C4-2B (cell line): ENCODE measurements around the gene BRD7.

Source experiments
- H3K27ac ChIP-seq: fragments of 450-650 bp; 2 replicates; pipeline ENCODE4 v1.5.1; 2017
- CTCF ChIP-seq: fragments of 450-650 bp; conservative IDR thresholded peaks from 2 replicates; pipeline ENCODE4 v1.5.1; 2017; ENCODE audit warnings: mild to moderate bottlenecking
- ZFX ChIP-seq: fragments of 450-650 bp; IDR thresholded peaks from 2 replicates; pipeline ENCODE4 v1.6.1; 2017

The BRD7 gene

GRCh38 chr16:50275428-50276325 is 93.1 kb downstream of the BRD7 start:
- no peak overlapping the region for H3K27ac ChIP-seq
- TF ChIP-seq ZFX (no peak), CTCF (no peak)

GRCh38 chr16:50275098-50275415 is 93.7 kb downstream of the BRD7 start:
- no peak overlapping the region for H3K27ac ChIP-seq
- TF ChIP-seq CTCF (no peak), ZFX (no peak)

- no peak overlapping the region for H3K27ac ChIP-seq
- TF ChIP-seq ZFX: no peak
- no peak for TF ChIP-seq CTCF
Observed at GRCh38 chr16:50274326-50275097, 94.3 kb downstream of the BRD7 start.

- TF ChIP-seq CTCF (no peak), ZFX (no peak)
- no peak overlapping the region for H3K27ac ChIP-seq
Observed at GRCh38 chr16:50273888-50274325, 94.9 kb downstream of the BRD7 start.

DNA sequence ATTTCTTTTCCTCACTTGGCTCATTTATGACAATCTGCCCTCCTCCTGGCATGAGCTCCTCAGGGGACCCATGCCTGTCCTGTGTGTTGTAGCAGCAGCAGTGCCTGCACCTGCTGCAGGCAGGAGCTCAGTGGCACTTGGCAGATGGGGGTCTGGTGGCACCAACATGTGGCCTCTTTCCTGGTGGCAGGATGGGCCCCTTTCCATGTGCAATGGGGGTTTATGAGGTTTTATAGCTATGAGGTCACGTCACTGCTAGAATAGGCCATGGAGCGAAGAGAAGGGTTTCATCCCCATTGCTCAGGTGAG is 95.5 kb downstream of the BRD7 start:
- H3K27ac ChIP-seq: no peak overlapping the region
- no peak for TF ChIP-seq ZFX

DNA sequence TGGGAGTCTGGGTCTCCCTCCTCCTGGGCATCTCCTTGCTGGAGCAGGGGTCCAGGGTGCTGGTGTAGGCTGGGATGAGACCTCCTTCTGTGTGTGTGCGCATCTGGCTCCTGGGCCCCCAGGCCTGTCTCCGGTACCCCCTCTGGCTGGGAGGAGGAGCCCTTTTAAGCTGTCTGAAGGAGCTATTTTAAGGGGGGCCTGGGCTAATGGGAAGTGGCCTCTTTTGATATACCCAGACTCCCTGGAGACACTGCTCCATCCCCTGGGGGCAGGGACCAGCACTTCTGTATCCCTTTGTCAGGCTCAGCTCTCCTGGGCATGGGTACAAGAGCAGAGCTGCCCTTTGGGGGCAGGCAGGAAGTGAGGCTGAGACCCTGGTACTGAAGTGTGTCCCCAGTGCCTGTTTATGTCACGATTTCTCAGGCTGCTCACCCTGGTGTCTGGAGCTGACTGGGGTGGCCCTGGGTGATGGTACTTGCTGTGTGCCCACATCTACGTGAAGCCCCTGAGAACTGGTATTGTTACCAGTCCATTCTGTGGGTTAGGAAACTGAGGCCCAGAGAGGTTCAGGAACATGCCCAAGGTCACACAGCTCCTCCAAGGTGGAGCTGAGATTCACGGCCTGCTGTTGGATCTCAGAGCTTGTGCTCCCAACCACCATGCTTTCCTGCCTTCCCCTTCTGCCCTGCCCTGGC is 96.0 kb downstream of the BRD7 start:
- TF ChIP-seq ZFX: no peak
- TF ChIP-seq CTCF: no peak
- H3K27ac ChIP-seq: no peak overlapping the region

DNA sequence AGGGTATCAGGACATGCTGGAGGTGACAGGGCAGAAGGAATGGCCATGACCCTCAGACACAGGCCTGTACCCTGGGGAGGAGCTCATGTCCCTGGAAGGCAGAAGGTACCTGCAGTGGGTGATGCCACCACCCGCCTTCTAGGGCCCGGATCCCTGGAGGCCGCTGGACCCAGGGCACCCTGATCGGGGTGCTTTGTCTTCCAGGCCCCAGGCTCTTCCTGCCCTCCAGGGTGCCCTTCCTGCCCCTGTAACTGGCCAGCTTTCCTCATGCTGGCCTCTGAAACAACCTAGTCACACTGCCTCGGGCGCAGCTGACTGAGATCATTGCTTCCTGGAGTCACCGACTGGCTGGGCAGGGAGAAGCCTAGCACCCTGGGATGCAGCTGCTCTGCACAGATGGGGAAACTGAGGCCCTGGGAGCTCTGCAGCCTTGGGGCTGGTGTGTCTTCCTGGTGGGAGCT is 96.6 kb downstream of the BRD7 start:
- TF ChIP-seq ZFX (no peak), CTCF (no peak)
- H3K27ac ChIP-seq: no peak overlapping the region
